CD1c-positive myeloid dendritic cell (primary cell): ENCODE measurements around the gene OPN1SW.

Experiments used
- DNase-seq: peaks from one replicate; pipeline ENCODE4 v3.0.0-alpha.2; 2016; ENCODE audit errors: extremely low spot score

The OPN1SW gene, protein sequence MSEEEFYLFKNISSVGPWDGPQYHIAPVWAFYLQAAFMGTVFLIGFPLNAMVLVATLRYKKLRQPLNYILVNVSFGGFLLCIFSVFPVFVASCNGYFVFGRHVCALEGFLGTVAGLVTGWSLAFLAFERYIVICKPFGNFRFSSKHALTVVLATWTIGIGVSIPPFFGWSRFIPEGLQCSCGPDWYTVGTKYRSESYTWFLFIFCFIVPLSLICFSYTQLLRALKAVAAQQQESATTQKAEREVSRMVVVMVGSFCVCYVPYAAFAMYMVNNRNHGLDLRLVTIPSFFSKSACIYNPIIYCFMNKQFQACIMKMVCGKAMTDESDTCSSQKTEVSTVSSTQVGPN

DNA sequence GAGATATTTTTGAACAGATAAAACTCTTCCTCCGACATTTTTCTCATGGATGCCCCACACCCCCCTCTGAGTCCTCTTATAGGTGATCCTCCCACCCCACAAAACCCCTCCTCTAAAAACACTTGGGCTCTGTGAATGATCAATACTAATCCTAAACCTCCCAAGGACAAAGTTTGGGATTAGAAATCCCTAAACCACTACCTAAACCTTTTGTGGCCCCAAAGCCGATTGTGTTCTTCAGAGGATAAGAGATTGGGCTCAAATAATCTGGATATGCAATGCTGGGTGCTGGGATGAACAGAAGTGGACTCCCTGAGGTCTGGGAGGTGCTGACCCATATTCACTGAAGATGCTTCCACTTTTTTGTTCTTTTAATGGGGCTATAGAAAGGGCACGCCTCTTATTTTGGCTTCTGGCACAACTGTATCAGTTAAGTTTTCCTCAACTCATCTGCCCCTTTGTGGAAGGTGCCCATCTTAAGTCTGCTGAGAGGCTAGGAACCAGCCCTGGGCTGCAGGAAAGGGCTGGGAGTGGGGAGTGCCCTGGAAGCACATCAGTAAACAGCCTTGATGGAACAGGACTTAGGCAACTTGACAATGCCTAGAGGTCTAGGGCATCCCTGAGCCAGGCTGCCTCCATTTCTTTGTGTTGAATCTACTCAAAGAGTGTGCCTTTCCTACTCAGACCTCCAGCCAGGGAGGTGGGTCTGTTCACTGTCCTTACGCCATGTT, at the start of gene OPN1SW:
TSS of gene OPN1SW (minus strand) at position 51 of the 731 bp plus-strand sequence. CDS start at position 38, 13 bp downstream.
- DNase-seq = no peak

DNA sequence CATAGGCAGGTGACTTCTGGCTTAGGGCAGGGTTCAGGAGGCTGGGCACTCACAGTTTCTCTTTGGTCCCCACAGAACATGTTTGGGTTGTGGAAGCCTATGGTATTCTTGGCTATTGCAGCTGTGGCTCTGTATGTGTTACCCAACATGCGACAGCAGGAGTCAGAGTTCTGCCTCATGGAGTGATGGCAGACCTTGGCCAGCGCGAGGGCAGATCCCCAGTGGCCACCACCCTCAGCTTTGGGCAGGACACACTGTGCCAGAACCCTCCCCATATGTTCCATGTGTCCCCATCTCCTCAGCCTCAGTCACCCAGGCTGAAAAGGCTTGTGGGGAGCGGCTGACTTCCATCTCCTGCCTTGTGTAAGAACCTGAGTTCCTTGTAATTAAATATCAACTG, 46.1 kb upstream of the OPN1SW start:
- DNase-seq = no peak

DNA sequence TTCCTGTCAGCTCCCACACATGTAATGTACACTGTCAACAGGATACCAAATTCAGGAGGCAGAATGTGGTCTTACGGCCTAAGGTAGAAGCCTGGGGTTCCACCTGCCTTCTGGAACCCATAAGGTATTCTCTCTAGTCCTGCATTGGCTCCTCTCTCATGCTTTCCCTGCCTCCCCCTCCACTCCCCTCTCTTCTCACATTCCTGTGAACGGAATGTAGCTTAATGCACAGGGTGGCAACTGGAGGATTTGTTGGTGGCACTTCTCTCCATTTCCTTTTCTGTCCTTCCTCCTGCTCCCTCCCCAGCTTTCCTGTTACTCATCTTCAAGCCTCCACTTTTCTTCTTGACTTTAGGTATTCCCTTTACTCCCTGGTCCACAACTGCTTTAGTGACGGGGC, 43.1 kb upstream of the OPN1SW start:
- no peak for DNase-seq

DNA sequence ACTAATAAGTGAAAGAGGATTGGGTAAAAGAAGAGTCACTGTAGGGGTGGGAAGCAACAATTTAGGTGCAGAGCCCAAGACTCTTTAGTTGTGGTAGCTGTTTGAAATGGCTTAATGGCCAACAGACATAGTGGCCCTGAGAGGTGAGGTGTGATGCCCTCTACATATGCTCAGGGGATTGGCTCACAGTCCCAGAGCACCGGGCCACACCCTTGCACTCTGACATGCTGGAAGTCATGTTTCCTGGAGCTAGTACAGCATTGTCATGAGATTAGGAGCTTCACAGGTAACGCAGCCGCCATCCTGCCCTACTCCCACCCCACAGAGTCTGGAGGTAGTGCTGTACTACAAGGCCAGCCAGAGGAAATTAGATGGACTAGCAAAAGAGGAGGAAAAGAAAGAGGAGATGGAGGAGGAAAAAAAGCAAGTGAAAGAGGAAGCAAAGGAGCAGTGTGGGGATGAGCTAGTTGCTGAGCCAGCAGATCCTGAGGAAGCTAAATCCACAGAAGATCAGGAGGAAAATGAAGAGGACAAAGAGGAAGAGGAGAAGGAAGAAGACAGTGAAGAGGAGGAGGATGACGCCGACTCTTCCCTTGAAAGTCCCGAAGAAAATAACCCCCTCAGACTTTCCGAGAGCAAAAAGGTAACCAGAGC, 39.8 kb upstream of the OPN1SW start:
- DNase-seq = peak; percentile 29

DNA sequence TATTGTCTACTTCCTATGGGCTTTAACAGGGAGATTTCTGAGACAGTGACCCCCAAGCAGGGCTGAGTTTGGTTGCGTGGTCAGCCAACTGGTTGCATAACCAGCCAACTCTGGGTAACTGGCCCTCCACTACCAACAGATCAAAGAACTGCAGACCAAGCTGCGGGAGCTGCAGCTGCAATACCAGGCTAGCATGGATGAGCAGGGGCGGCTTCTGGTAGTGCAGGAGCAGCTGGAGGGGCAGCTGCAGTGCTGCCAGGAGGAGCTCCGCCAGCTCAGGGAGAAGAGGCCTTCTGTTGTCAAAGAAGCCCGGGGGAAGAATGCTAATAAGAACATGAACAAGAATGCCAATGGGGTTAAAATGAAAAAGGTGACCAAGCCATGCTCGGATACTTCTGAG, 38.9 kb upstream of the OPN1SW start:
- no peak for DNase-seq

DNA sequence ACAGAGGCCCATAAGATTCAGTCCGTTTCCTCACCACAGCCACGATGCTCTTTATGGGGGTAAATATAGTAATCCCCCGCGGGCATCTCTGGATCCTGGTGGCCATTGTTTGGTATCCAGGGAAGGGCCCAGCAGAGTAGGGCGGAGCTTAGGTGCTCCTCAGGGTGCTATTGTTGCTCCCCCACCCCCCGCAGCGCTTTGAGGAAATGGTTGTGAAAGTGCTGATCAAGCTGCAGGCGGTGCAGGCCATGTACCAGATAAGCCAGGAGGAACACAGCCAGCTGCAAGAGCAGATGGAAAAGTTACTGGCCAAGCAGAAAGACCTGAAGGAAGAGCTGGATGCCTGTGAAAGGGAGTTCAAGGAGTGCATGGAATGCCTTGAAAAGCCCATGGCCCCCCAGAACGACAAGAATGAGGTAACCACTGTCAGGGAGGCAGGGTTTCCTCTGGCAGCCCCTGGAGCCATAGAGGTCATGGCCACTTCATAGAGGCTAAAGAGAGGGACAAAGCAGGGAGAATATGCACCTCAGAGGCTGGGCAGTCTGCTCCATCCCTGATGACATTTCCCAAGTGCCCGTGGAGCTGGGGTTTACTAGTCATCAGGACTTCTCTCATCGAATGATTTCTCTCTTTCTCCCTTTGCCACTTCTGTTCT, 37.0 kb upstream of the OPN1SW start:
- peak; percentile 22 for DNase-seq

DNA sequence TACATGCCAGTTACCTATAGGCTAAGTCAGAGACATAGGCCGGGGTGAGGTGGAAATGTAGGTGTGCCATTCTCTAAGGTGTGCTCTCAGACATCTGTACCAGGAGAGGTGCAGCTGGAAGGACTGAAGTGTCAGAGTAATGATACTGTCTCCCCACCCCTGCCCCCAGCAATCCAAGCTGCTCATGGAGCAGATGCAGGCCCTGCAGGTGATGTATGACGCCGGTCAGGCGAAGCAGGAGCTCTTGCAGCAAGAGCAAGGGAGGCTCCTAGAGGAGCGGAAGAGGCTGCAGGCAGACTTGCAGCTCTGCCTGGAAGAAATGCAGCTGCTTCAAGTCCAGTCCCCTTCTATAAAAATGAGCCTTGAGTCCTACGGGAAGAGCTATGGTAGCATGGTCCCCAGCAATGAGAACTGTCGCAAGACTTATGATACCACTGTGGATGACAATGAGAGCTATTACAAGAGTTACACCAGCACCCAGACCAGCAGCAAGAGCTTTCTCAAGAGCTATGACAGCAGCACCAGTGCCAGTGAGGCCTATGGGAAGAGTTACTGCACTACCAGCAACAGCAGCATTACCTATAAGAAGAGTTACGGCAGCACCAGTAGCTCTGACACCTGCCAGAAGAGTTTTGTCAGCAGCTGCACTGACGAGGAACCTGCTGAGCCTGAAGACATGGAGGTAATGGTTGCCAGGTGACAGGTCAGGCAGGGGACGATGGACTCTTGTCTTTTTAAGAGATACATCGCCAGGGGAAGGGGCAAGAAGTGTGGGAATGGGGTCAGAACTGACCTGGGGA, 36.2 kb upstream of the OPN1SW start:
- DNase-seq = no peak

DNA sequence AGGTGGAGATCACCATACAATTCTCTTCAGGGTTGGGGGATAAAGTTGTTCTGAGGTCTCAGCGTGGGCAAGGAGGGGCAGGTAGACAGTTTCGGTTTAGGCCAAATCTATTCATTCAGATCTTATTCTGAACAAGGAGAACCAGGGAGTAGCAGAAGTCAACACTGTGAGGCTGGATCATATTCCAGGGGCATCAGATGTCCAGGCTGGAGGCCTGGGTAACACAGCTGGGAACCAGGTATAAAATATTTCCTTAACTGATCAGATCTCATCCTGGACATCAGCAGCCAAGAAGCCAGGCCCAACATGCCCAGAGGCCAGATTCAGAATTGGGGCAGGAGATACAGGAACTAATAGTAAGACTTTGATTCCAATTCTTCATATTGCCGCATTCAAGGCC, 35.4 kb upstream of the OPN1SW start:
- no peak for DNase-seq

DNA sequence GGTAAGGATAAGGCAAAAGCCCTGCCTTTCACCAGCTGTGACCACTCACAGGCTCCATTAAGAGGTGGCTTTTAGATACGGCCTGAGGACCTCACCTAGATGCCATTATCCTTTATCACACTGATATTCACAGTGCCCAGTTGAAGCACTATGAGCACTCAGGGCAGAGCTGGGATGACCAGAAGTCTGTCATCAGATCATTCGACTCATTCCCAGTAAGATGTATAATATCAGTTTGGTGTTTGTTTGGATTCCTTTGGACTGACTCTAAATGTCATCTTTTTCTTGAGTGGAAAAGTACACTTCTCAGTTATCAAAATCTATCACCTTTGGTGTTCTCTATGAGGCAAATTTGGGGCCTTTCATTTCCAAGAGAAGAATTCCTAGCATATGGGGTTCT, 34.9 kb upstream of the OPN1SW start:
- DNase-seq = no peak

DNA sequence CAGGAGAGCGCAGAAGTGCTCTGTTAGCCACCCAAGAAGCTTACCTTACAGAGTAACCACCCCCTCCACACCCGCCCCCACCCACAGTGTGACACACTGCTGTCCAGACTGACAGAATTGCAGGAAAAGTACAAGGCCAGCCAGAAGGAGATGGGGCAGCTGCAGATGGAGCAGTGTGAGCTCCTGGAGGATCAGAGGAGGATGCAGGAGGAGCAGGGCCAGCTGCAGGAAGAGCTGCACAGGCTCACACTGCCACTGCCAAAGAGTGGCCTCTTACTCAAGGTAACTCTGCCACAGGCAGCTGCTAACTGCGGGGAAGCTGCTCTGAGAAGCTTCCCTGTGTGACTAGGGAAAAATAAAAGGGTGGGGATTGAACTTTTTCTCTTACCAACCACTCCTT, 33.8 kb upstream of the OPN1SW start:
- DNase-seq = no peak

DNA sequence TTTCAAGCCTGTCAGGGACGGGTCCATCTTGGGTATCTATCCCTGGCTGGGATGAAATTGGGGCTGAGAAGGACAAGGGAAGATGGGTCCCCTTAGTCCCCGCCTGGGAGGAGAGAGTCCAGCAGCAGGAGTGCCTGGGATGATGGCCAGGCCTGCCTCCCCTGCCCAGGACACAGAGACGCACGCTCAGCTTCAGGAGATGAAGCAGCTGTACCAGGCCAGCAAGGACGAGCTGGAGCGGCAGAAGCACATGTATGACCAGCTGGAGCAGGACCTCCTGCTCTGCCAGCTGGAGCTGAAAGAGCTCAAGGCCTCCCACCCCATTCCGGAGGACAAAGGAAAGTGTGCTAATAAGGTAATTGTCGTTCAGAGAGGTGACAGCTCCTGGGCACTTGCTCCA, 31.6 kb upstream of the OPN1SW start:
- no peak for DNase-seq

DNA sequence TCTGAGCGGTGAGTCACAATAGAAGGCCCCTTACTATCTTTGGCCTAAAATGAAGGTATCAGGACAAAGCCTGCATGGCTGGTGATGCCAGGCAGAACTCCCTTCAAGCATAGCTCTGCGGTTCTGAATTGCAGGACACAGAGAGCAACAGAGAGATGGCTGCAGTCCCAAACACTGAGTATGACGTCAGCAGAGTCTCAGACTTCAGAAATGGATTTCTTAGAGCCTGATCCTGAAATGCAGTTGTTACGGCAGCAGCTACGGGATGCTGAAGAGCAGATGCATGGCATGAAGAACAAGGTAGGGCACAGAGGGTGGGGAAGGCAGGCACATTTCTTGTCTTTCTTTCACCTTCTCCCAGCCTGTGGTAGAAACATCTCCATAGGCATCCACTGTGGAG, 29.6 kb upstream of the OPN1SW start:
- no peak for DNase-seq

DNA sequence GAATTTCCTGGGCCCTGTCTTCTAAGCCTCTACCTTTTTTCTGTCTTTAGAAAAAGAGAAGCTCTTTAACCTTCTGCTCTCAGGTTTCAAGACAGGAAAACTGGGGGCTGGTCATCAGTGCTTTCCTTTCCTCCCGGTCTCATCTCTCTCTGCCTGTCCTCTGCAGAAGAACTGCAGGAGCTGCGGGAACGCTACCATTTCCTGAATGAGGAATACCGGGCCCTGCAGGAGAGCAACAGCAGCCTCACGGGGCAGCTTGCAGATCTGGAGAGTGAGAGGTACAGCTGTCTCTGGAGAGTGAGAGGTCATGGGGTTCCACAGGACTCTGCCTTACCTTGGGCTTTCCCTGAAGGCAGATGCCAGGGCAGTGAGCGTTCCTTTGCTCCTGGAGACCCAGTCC, 28.9 kb upstream of the OPN1SW start:
- no peak for DNase-seq

DNA sequence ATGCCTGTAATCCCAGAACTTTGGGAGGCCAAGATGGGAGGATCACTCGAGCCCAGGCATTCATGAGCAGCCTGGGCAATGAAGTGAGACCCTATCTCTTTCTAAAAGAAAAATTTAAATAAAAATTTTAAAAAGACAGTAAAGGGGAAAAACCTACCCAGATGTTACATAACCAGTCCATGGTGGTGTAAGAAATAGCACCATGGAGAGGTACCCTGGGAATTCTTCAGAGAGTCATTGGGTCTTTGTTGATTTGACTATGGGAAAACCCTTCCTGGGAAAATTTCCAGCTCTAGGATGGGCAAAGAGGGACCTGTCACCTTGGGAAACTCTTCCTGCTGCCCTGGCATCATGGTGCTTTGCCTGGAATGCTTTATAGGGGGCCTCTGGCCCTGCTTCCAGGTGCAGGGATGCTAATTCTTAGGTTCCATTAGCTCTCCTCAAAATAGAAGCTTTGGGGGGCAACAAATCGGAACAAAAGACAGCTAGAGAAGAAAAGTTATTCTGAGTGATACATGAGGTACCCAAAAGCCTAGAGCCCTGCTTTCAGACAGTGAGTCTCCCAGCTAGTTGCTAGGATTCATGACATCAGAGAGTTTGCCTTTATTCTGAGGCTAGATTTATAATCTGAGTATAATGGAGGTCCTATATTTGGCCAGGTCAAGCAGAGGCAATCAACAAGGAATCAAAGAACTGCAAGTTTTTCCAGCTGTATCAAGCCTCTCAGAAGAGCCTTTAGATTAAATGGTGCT, 26.2 kb upstream of the OPN1SW start:
- no peak for DNase-seq

DNA sequence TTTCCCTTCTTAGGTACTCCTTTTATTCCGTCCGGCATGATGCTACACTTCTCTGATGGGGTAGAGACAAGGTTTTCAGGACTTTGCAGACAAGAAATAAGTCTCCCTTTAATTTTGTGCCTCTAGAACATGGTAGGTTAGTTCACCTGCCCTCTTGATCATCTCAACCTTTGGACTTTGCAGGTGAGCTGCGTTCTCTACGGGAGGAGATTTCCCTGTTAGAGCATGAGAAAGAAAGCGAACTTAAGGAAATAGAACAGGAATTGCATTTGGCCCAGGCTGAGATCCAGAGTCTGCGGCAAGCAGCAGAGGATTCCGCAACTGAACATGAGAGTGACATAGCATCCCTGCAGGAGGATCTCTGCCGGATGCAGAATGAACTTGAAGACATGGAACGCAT, 25.4 kb upstream of the OPN1SW start:
- DNase-seq = no peak

DNA sequence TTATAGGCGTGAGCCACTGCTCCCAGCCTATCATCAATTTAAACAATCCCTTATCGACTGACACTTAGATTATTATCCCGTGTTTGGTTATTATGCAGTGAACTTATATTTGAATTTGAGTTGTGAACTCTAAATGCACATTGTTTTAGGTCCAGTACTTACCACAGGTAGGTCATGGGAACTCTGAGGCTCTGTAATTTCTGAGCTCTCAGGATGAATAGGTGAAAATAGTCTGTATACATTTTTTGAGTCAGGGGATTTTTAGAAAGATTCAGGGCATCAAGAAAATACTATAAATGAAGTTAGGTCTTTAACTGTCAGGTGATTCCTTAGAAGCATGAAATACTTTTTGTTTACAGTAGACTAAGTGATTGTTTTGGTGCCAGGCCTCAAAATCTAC, 25.0 kb upstream of the OPN1SW start:
- DNase-seq = no peak

DNA sequence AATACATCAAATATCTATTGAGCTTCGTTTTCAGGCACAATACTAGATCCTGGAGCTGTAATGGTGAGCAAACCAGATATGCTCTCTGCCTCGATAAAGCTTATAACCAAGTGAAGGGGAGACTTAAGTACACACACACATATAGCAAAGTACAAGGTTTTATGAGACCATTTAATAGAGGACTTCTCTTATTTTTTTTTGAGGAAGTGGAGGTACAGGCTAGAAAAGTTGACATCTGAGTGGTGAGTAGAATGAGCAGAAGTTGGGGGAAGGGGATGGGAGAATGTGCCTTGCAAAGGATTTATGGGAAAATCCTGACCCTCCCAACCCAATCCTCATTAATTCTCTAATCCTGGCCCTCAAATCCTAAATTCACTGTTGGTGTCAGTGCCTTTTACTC, 23.9 kb upstream of the OPN1SW start:
- peak; percentile 16 for DNase-seq

DNA sequence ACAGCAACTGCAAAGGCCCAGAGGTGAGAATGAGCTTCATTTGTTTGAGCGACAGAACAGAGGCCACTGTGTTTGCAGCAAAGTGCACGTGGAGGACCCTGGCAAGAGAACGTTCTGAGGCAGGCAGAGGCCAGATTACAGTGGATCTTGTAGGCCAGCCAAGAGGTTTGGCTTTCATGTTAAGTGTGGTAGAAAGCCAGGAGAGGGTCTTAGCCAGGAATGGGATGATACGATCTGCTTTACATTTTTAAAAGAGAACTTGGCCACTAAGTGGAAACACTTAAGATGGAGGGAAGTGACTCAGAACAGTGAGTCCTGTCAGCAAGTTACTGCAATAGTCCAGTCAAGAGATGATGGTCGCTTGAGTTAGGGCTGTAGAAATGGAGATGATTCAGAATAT, 20.7 kb upstream of the OPN1SW start:
- no peak for DNase-seq

DNA sequence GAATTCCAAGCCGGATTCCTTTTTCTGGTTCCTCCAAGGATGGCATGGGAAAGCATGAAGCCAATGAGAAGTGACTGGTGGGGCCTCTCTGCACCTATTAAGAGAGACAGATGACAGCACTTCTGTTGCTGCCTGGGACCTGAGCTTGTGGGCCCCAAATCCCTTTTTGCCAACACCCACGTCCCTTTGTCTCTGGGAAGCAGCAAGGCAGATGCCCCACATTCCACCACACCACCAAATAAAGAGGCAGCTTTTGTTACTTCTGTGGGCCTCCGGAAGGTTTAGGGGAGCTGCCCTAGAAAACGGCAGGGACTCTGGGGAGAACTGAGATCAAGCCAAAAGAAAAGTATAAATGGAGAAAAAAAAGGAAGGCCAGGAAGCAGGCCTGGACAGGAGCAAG, 19.5 kb upstream of the OPN1SW start:
- no peak for DNase-seq

DNA sequence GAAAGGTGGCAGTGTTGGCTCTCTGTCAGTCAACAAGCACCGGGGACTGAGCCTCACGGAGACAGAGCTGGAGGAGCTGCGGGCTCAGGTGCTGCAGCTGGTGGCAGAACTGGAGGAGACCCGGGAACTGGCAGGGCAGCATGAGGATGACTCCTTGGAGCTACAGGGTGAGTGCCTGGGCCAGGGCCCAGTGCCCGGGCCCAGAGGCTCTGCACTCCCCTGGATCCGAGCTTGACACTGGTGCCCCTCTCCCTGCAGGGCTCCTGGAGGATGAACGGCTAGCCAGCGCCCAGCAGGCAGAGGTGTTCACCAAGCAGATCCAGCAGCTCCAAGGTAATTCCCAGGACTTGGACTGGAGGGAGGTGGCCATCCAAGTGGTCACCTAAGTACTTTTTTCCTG, 18.8 kb upstream of the OPN1SW start:
- no peak for DNase-seq

DNA sequence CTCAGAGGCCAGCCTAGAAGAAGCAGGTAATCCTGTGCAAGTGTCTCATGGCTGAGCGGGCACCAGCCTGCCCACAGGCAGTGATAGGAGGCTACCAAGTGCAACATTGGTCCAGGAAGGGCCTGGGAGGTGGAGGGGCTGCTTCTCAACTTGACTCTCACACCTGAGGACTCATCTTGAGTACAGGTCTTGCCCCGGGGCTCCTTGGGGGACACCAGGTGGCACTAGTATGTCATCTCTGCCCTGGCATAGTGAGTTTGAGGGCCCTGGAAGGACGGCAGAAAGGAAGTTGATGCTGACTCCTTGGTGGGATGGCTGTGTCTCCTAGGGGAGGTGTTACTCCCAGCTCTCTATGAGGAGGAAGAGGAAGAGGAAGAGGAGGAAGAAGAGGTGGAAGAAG, 18.4 kb upstream of the OPN1SW start:
- no peak for DNase-seq
